ENCODE results near the gene PLXDC1. TPM values are rescaled to one million over a fixed set of nuclear protein-coding genes. Genes with fewer than 3 reads are reported as not detected.

The PLXDC1 gene
- total and polyA plus RNA-seq, 2 experiments from 2014 or later, result 0.28 to 0.91 TPM

- TF ChIP-seq ETS1 (IDR thresholded peaks at IDR 0.05) (no peak), ZNF331 (CRISPR knock-in tag; IDR thresholded peaks at IDR 0.05; ENCODE audit: low read depth) (no peak), POLR2AphosphoS5 (IDR thresholded peaks at IDR 0.05; ENCODE audit: low read depth) (no peak), CTCF (conservative IDR thresholded peaks at IDR 0.05; ENCODE audit: low read depth in 2 of 2) (no peak), EZH2phosphoT487 (IDR thresholded peaks at IDR 0.05; ENCODE audit: unreplicated experiment) (no peak), EZH2 (IDR thresholded peaks at IDR 0.05; ENCODE audit: low read depth, unreplicated experiment) (no peak), NANOG (IDR thresholded peaks at IDR 0.05; ENCODE audit: borderline replicate concordance) (no peak), CREB1 (CRISPR knock-in tag; IDR thresholded peaks at IDR 0.05; ENCODE audit: low read depth) (no peak), REST (IDR thresholded peaks at IDR 0.05; ENCODE audit: unreplicated experiment) (no peak)
Measured at GRCh38 chr17:39016193-39017153, 135.0 kb downstream of the PLXDC1 start (continued).

- H3K4me1 Mint-ChIP-seq, result peaks cover 15% of the 10 kb centered on the region; the same call in 2 of the 3 replicates
- Histone ChIP-seq H3K4me3 (no peak overlapping the region), H3K27me3 (ENCODE audit: insufficient read depth) (no peaks in the 10 kb centered on the region), H3K4me1 (ENCODE audit: insufficient read depth) (peaks cover 22% of the 10 kb centered on the region), H3K79me2 (replicated peaks; ENCODE audit: insufficient read depth) (no peaks in the 10 kb centered on the region), H4K20me1 (replicated peaks; ENCODE audit: insufficient read depth) (no peaks in the 10 kb centered on the region), H3K36me3 (ENCODE audit: insufficient read depth) (no peaks in the 10 kb centered on the region), H3F3A (replicated peaks; ENCODE audit: low read depth) (no peaks in the 10 kb centered on the region), H2AFZ (peak overlapping the region; percentile 69; the same call in 1 of the 2 replicates), H3K27ac (ENCODE audit: low read depth) (no peak overlapping the region), H3K9me2 (ENCODE audit: insufficient read depth) (no peaks in the 10 kb centered on the region), H3K4me2 (no peak overlapping the region)
- no peak for TF ChIP-seq CTCF (conservative IDR thresholded peaks at IDR 0.05; ENCODE audit: low read depth in 2 of 2)
- TF ChIP-seq STAT1 (IDR thresholded peaks at IDR 0.05; ENCODE audit: unreplicated experiment), result no peak
- no peak for TF ChIP-seq CREB1 (CRISPR knock-in tag; IDR thresholded peaks at IDR 0.05; ENCODE audit: low read depth)
- no peaks in the 10 kb centered on the region for H3K36me3 Mint-ChIP-seq (ENCODE audit: low read depth)
- peaks cover 4% of the 10 kb centered on the region; the same call in 1 of the 3 replicates for H3K9me3 Mint-ChIP-seq
- no peak for ATAC-seq
- peaks cover 8% of the 10 kb centered on the region for H3K27me3 Mint-ChIP-seq (ENCODE audit: insufficient read depth, low read depth, poor library complexity)
- no peak overlapping the region for H3K27ac Mint-ChIP-seq
- DNase-seq (ENCODE audit: low spot score), result no peak
- H3K4me3 Mint-ChIP-seq, result no peak overlapping the region
Measured at GRCh38 chr17:39015546-39015935, 135.9 kb downstream of the PLXDC1 start.
